ENCODE results near the gene CDHR2. TPM values are rescaled to one million over a fixed set of nuclear protein-coding genes. Genes with fewer than 3 reads are reported as not detected.

The CDHR2 gene
- total and polyA plus RNA-seq, 11 donors: 0.07 to 0.67 (median 0.35) TPM; not detected in 6

DNA sequence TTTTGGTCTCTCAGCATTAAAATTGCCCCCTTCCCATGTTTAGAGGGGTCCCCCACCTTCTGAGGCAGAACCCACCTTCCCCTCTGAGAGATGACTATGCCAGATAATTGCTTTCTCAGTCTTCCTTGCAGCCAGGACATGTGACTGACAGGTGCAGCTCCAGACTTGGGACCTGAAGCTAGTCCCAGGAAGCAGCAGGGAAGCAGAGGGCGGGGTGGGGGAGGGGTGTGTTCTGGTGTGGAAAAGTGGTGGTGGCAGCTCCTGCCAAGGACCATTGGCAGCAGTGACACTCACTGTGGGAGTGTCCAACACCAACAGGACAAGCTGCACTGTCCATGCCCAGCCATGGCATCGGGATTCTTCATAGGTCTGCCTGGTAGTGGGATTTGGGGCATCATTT is 83.6 kb downstream of the CDHR2 start:
- intact Hi-C loops (cut with DNase I): no loop called here
- H3K27ac ChIP-seq: no peak overlapping the region
- DNase-seq (no peak), ATAC-seq (peak in 3 of 4 donors; percentile 19 to 52 (median 39))
- H3K36me3 ChIP-seq: no peaks in the 10 kb centered on the region
- H3K4me1 ChIP-seq: peaks cover 0 to 18% (median 10%) of the 10 kb centered on the region in 12 donors
- no peak for TF ChIP-seq POLR2A (IDR thresholded peaks at IDR 0.05)
- TF ChIP-seq, protein P1, sequence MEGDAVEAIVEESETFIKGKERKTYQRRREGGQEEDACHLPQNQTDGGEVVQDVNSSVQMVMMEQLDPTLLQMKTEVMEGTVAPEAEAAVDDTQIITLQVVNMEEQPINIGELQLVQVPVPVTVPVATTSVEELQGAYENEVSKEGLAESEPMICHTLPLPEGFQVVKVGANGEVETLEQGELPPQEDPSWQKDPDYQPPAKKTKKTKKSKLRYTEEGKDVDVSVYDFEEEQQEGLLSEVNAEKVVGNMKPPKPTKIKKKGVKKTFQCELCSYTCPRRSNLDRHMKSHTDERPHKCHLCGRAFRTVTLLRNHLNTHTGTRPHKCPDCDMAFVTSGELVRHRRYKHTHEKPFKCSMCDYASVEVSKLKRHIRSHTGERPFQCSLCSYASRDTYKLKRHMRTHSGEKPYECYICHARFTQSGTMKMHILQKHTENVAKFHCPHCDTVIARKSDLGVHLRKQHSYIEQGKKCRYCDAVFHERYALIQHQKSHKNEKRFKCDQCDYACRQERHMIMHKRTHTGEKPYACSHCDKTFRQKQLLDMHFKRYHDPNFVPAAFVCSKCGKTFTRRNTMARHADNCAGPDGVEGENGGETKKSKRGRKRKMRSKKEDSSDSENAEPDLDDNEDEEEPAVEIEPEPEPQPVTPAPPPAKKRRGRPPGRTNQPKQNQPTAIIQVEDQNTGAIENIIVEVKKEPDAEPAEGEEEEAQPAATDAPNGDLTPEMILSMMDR (IDR thresholded peaks at IDR 0.05): no peak
- no peaks in the 10 kb centered on the region for H3K9me3 ChIP-seq
- WGBS, 4 donors: 74 to 94% (median 78%) methylated on average over 2 of the region's 2 CpGs
- H3K4me3 ChIP-seq: no peak overlapping the region
- peaks cover 26 to 77% (median 42%) of the 10 kb centered on the region in 9 donors for H3K27me3 ChIP-seq

DNA sequence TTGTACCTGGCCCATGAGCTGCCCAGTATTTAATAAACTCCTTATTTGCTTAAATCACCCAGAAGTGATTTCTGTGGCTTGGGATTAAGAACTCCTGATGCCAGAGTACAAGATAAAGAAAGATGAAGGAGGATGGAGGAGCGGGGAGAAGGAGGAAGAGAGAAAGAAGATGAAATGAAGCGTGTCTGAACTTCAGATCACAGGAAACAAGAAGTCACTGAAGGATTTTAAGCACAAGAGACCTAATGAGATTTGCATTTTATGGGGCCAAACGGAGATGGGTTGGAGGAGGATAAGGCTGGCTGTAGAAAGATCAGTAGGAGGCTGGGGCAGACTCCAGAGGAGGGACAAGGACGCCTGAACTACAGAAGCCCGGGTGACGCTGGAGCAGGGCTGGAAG is 84.5 kb downstream of the CDHR2 start:
- peaks cover 0 to 18% (median 10%) of the 10 kb centered on the region in 12 donors for H3K4me1 ChIP-seq
- no peak overlapping the region for H3K27ac ChIP-seq
- TF ChIP-seq POLR2A (IDR thresholded peaks at IDR 0.05): no peak
- TF ChIP-seq, protein P1 (IDR thresholded peaks at IDR 0.05): no peak
- no peak overlapping the region for H3K4me3 ChIP-seq
- H3K36me3 ChIP-seq: no peaks in the 10 kb centered on the region
- DNase-seq (no peak), ATAC-seq (no peak)
- no peaks in the 10 kb centered on the region for H3K9me3 ChIP-seq
- 22 to 27% (median 25%) methylated on average over 6 of the region's 6 CpGs for whole genome bisulfite sequencing, 4 donors
- intact Hi-C loops (cut with DNase I): no loop called here
- H3K27me3 ChIP-seq: peaks cover 22 to 68% (median 34%) of the 10 kb centered on the region in 9 donors

DNA sequence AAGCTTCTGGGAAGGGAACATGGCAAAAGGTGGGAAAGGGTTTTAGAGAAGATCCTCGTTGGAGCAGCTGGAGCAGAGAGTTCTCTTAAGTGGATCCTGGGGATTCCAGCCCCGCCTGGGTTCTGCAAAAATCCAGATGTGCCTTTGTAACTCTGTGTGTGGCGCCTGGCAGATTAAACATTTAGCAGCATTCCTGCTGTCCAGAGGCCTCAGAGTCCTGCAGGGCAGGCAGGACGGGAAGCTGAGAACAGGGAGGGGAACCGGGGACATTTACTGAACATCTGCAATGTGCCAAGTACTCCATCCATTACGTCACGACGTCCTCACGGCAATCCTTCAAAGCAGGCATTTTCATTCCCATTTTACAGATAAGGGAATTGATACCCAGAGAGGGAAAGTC is 87.3 kb downstream of the CDHR2 start:
- Histone ChIP-seq H3K4me1 (peaks cover 0 to 11% (median 0%) of the 10 kb centered on the region in 12 donors), H3K9me3 (no peaks in the 10 kb centered on the region), H3K36me3 (no peaks in the 10 kb centered on the region), H3K27me3 (peaks cover 3 to 40% (median 12%) of the 10 kb centered on the region in 9 donors), H3K4me3 (no peak overlapping the region), H3K27ac (no peak overlapping the region)
- intact Hi-C loops (cut with DNase I): no loop called here
- TF ChIP-seq, protein P1 (IDR thresholded peaks at IDR 0.05): no peak
- no peak for TF ChIP-seq POLR2A (IDR thresholded peaks at IDR 0.05)
- whole genome bisulfite sequencing, 4 donors: 22 to 40% (median 33%) methylated on average over 9 of the region's 9 CpGs
- ATAC-seq: no peak
- DNase-seq: no peak

DNA sequence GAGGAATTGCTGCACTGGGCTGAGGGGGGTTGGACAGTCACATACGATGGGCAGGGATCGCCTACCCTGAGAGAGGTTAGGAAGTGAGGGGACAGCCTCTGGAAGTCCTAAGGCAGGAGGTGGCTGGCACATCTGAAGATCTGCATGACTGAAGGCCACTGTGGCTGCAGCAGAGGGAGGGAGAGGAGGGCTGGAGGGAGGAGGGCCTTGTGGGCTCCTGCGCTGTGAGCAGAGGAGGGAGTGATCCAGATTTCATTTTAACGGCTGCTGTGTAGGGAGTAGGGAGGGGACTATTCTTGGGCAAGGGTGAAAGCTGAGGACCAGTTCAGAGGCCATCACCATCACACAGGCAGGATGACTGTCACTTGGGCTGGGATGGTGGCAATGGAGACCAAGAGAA is 88.4 kb downstream of the CDHR2 start:
- intact Hi-C loops (cut with DNase I): no loop called here
- DNase-seq (no peak), ATAC-seq (no peak)
- WGBS, 4 donors: 47 to 60% (median 51%) methylated on average over 4 of the region's 4 CpGs
- no peak for TF ChIP-seq POLR2A (IDR thresholded peaks at IDR 0.05)
- Histone ChIP-seq H3K4me3 (no peak overlapping the region), H3K9me3 (no peaks in the 10 kb centered on the region), H3K36me3 (no peaks in the 10 kb centered on the region), H3K27me3 (peaks cover 0 to 29% (median 6%) of the 10 kb centered on the region in 9 donors), H3K27ac (no peak overlapping the region), H3K4me1 (peaks cover 0 to 11% (median 0%) of the 10 kb centered on the region in 12 donors)

DNA sequence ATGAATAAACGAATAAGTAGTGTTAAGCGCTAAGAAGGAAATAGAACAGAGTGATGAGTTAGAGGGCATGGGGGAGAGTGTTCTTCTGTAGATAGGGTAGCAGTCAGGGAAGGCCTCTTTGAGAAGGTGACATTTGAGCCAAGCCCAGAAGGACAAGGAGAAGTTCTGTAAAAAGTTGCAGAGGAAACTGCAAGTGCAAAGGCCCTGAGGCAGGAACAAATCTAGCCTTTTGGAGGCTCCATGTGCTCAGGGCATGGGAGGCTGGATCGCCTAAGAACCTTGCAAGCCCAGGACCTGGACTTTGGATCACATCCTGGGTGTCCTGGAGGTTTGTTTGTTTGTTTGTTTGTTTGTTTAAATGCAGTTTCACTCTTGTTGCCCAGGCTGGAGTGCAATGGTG is 89.3 kb downstream of the CDHR2 start:
- WGBS, 4 donors: 93 to 99% (median 96%) methylated on average over 3 of the region's 3 CpGs
- ATAC-seq (no peak), DNase-seq (no peak)
- Histone ChIP-seq H3K4me1 (peaks cover 0 to 11% (median 0%) of the 10 kb centered on the region in 12 donors), H3K4me3 (no peak overlapping the region), H3K36me3 (no peaks in the 10 kb centered on the region), H3K9me3 (no peaks in the 10 kb centered on the region), H3K27ac (no peak overlapping the region), H3K27me3 (peaks cover 0 to 20% (median 0%) of the 10 kb centered on the region in 9 donors)
- intact Hi-C loops (cut with DNase I): no loop called here
- TF ChIP-seq, protein P1 (IDR thresholded peaks at IDR 0.05): no peak
- no peak for TF ChIP-seq POLR2A (IDR thresholded peaks at IDR 0.05)

Measured in heart left ventricle (tissue), 16 donors.